ENCODE measurements around the gene TLE6. TPM values are rescaled to one million over a fixed set of nuclear protein-coding genes. Genes with fewer than 3 reads are reported as not detected.

TLE6 gene
- total and polyA plus RNA-seq, 2 donors (not counting 3 experiments of a cell fraction or from before 2014, with no cell fraction given) = 1.6 to 1.9 TPM

DNA sequence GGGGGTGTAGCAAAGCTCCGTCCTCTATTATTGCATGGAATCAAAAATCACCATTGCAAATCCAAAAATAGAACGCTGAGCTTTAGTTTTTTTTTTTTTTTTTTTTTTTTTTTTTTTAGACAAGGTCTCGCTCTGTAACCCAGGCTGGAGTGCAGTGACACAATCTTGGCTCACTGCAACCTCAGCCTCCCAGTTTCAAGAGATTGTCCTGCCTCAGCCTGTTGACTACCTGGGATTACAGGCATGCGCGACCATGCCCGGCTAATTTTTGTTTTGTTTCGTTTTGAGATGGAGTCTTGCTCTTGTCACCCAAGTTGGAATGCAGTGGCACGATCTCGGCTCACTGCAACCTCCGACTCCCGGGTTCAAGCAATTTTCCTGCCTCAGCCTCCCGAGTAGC lies 17.2 kb upstream of the TLE6 start:
- H3K9me3 ChIP-seq (replicated peaks; ENCODE audit: control insufficient read depth, insufficient read depth, low read length) = no peaks in the 10 kb centered on the region
- H3K9me1 ChIP-seq (replicated peaks; ENCODE audit: control insufficient read depth, extremely low read depth, insufficient read depth, low read length) = no peaks in the 10 kb centered on the region
- ChIA-PET POLR2A (interaction anchor here (0.9 kb wide), 1 partner anchor 9 kb away, joined by 3 read pairs; no protein-coding TSS in a partner anchor), CTCF (interaction anchor here (1.0 to 11.0 kb wide), 8 partner anchors 9 to 251 kb away, joined by 3 to 200 read pairs (median 5); no protein-coding TSS in a partner anchor)
- intact Hi-C loops (cut with micrococcal nuclease) = no loop called here
- no peak for FAIRE-seq
- no peaks in the 10 kb centered on the region for H4K20me1 ChIP-seq (replicated peaks; ENCODE audit: control insufficient read depth, extremely low read depth, insufficient read depth, low read length)
- no peak overlapping the region for H3K27ac ChIP-seq (ENCODE audit: insufficient read depth, low read depth, low read length)
- no TSS peak for BruUV-seq (replicated peaks)
- no peak overlapping the region for H2AFZ ChIP-seq (ENCODE audit: low read depth, low read length)
- H3K4me1 ChIP-seq (ENCODE audit: control insufficient read depth, extremely low read depth, insufficient read depth, low read length) = no peaks in the 10 kb centered on the region
- no peaks in the 10 kb centered on the region for H3K27me3 ChIP-seq (ENCODE audit: control insufficient read depth in 2 of 2, insufficient read depth in 2 of 2, low read length in 2 of 2)
- H3K4me2 ChIP-seq (ENCODE audit: insufficient read depth, low read length) = no peak overlapping the region
- no peak overlapping the region for H3K4me3 ChIP-seq (replicated peaks in 1 of 3; ENCODE audit: insufficient read depth in 1 of 3, low read depth in 1 of 3, low read length in 3 of 3)
- dilution Hi-C loops (cut with MboI; ENCODE audit: extremely low pct_ligation_motif_present, low sequenced_read_pairs) = no loop called here
- no peaks in the 10 kb centered on the region for H3K79me2 ChIP-seq (ENCODE audit: control insufficient read depth, insufficient read depth, low read length)
- H3K9ac ChIP-seq (replicated peaks; ENCODE audit: extremely low read depth, insufficient read depth, low read length) = no peak overlapping the region
- TF ChIP-seq FOS (IDR thresholded peaks at IDR 0.05; ENCODE audit: borderline replicate concordance, insufficient read depth, low read length) = no peak
- TF ChIP-seq POLR2A (IDR thresholded peaks at IDR 0.05; ENCODE audit: low read depth, low read length) = no peak
- no peak for TF ChIP-seq JUN (IDR thresholded peaks at IDR 0.05; ENCODE audit: borderline replicate concordance, insufficient read depth, insufficient read length, low read depth)
- TF ChIP-seq EZH2 (IDR thresholded peaks at IDR 0.05; ENCODE audit: borderline replicate concordance, low read depth, low read length, severe bottlenecking) = no peak
- TF ChIP-seq, protein P1, sequence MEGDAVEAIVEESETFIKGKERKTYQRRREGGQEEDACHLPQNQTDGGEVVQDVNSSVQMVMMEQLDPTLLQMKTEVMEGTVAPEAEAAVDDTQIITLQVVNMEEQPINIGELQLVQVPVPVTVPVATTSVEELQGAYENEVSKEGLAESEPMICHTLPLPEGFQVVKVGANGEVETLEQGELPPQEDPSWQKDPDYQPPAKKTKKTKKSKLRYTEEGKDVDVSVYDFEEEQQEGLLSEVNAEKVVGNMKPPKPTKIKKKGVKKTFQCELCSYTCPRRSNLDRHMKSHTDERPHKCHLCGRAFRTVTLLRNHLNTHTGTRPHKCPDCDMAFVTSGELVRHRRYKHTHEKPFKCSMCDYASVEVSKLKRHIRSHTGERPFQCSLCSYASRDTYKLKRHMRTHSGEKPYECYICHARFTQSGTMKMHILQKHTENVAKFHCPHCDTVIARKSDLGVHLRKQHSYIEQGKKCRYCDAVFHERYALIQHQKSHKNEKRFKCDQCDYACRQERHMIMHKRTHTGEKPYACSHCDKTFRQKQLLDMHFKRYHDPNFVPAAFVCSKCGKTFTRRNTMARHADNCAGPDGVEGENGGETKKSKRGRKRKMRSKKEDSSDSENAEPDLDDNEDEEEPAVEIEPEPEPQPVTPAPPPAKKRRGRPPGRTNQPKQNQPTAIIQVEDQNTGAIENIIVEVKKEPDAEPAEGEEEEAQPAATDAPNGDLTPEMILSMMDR (IDR thresholded peaks at IDR 0.05; ENCODE audit: extremely low read depth in 1 of 2, insufficient read depth in 1 of 2, low read depth in 1 of 2, low read length in 2 of 2) = no peak
- no peak for TF ChIP-seq POLR2AphosphoS5 (IDR thresholded peaks at IDR 0.05; ENCODE audit: insufficient read depth, low read depth, low read length)
- TF ChIP-seq, protein P2, sequence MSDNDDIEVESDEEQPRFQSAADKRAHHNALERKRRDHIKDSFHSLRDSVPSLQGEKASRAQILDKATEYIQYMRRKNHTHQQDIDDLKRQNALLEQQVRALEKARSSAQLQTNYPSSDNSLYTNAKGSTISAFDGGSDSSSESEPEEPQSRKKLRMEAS (IDR thresholded peaks at IDR 0.05; ENCODE audit: insufficient read depth, insufficient read length) = no peak
- no peak for DNase-seq (ENCODE audit: low read depth, low spot score)
- no peaks in the 10 kb centered on the region for H3K36me3 ChIP-seq (ENCODE audit: control insufficient read depth in 2 of 2, extremely low read depth in 1 of 2, insufficient read depth in 2 of 2, low read length in 2 of 2)

Measured in endothelial cell of umbilical vein (primary cell).